Measurements from ENCODE around the gene DGCR8.

DNA sequence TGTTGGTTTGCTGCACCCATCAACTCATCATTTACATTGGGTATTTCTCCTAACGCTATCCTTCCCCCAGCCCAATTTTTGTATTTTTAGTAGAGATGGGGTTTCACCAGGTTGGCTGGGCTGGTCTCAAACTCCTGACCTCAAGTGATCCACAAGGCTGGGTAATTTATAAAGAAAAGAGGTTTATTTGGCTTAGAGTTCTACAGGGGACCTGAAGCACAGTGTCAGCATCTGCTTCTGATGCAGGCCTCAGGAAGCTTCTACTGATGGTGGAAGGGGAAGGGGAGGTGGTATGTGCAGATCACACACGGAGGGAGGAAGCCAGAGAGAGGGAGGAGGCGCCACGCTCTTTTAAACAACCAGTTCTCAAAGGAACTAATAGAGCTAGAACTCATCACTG lies 33.3 kb upstream of the DGCR8 start:
- TF ChIP-seq CTCF (IDR thresholded peaks at IDR 0.05; ENCODE audit: low read depth, low read length), result no peak
- no peak for TF ChIP-seq EZH2phosphoT487 (IDR thresholded peaks at IDR 0.05; ENCODE audit: low read depth)

All from OCI-LY3 (cell line).